AG09319 (cell line): Measurements from ENCODE around the gene HSD11B2.
"Not testable (repeated sequence)": the region's sequence is repeated elsewhere in the genome, so short reads cannot be mapped to it uniquely, and the experiment has no call there.

Source experiments
- DNase-seq: peaks from one replicate; pipeline ENCODE4 v3.0.0-alpha.2; 2010; ENCODE audit warnings: low read depth; ENCODE audit errors: extremely low read depth
- TF ChIP-seq, protein P1 (sequence below): IDR thresholded peaks from 2 replicates; pipeline ENCODE4 v1.5.1; 2011; ENCODE audit warnings: low read depth, mild to moderate bottlenecking, inconsistent platforms, low read length, moderate library complexity

HSD11B2 gene

DNA sequence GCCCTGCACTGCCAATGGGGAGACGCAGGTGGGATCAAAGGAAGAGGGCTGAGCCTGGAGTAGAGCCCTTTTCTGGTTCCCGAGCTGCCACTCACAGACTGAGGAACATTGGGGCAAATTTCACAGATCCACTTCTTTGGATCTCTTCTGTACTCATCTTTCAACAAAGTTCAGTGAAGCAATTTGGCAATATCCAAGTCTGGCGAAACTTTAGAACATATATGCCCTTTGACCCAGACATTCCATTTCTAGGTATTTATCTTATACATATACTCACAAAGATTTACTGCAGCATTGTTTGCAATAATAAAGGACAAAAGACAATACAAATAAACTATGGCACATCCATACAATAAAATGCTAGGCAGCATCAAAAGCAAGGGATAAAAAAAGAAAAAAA lies 19.6 kb upstream of the HSD11B2 start:
- TF ChIP-seq, protein P1, sequence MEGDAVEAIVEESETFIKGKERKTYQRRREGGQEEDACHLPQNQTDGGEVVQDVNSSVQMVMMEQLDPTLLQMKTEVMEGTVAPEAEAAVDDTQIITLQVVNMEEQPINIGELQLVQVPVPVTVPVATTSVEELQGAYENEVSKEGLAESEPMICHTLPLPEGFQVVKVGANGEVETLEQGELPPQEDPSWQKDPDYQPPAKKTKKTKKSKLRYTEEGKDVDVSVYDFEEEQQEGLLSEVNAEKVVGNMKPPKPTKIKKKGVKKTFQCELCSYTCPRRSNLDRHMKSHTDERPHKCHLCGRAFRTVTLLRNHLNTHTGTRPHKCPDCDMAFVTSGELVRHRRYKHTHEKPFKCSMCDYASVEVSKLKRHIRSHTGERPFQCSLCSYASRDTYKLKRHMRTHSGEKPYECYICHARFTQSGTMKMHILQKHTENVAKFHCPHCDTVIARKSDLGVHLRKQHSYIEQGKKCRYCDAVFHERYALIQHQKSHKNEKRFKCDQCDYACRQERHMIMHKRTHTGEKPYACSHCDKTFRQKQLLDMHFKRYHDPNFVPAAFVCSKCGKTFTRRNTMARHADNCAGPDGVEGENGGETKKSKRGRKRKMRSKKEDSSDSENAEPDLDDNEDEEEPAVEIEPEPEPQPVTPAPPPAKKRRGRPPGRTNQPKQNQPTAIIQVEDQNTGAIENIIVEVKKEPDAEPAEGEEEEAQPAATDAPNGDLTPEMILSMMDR = no peak
- no peak for DNase-seq

DNA sequence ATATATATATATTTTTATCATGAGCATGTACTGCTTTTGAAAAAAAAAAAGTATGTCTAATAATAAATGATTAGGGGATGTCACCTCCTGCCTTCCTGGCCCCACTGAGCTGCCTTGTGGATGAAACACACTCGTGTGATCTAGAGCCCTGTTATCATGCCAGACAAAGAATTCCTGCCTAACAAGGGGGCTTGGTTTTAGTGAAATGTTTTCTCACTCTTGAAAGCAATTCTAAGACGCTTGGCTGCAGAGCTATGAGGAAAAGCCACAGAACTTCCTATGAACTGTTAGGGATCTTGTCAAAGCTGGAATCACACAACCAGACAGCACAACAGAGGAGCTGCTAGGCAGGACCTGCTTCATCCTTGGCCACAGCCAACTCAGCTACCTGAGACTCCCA lies 18.6 kb upstream of the HSD11B2 start:
- no peak for DNase-seq
- TF ChIP-seq, protein P1 = no peak

DNA sequence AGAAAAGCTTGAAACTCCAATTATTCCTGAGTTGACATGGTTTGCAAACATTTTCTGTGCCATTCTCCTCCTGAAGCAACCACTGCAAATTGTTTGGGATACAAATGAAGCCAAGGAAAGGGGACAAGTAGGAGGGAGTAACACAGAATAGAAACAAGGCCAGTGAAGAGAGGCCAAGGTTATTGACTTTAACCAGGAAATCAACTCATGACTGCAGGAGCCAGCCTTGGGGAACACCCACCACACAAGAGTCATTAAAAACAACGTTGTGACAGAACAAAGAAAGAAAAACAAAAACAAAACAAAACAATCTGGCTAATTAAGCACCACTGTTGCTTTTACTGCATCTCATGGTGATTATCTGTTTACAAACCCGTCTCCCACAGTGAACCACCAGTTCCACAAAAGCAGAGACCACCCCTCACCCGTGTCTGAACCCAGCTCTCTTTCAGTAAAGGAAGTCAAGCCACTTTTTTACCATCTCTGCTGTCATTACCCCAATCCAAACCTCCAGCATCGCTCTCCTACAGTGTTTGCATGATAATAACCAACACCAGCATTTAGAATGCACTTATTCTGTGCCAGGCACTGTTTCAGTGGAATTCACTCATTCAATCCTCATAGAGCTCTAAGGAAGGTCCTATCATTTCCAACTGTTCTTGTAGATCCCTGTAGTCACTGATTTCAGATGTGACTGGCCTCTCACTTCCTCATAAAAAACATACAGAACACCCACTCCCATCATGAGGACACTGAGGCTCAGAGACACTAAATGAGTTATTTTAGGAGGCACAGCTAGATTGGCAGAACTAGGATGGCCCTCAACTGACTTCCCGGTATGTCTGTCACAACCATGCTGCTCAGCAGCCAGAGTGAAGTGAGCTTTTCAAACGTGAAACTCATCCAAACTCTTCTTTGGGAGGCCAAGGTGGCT lies 16.7 kb upstream of the HSD11B2 start:
- no peak for DNase-seq
- TF ChIP-seq, protein P1 = no peak

DNA sequence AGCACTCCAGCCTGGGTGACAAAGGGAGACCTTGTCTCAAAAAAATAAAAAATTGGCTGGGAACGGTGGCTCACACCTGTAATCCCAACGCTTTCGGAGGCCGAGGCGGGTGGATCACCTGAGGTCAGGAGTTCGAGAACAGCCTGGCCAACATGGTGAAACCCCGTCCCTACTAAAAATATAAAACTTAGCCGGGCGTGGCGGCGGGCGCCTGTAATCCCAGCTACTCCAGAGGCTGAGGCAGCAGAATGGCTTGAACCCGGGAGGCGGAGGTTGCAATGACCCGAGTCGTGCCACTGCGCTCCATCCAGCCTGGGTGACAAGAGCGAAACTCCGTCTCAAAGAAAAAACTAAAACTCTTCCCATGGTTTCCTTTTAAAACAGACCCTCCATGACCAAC lies 15.5 kb upstream of the HSD11B2 start:
- DNase-seq = not testable (repeated sequence)

DNA sequence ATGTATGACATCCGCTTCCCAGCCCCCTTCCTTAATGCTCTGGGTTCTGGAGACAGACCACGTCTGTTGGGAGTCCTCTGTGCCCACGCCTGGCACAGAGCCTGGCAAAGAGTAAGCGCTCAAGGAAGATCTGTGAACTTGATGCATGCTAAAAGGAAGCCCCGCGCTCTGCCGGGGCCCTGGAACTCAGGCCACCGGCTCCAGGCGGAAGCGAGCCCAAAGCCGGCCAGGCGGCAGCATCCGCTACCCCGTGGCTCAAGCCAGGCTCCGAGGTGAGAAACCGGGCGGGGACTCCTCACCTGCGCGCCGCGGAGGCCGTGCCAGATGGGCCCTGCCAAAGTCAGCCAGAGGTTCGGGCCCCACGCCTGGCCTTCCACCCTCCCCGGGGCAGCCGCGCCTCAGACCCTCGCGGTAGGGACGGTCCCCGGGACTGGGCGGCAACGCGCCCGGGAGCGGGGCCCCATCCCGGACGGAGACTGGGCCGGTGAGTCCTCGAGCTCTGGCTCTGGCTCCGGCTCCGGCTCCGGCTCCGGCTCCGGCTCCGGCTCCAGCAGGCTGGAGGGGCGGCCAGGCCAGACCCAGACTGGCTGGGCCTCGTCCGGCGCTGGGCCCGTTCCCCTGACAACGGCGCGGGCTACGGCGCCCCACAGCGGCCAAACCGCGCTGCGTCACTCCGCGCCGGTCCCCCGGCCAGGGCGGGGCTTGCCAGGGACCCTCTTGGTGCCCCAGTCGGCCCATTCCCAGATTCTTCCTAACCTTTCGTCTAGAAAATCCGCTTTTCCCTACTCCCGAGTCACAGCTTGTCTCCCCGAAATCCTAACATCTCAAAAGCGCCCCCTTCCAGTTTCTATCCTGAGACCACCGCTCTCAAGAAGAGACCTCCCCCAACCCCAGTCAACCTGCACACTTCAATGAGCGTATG lies 14.8 kb upstream of the HSD11B2 start, which contains the start of gene ZDHHC1:
TSS of gene ZDHHC1 (minus strand) at position 606 of the 922 bp plus-strand sequence. CDS start 8,702 bp downstream, outside the sequence.
- TF ChIP-seq, protein P1 = peak; percentile 30
- no peak for DNase-seq

DNA sequence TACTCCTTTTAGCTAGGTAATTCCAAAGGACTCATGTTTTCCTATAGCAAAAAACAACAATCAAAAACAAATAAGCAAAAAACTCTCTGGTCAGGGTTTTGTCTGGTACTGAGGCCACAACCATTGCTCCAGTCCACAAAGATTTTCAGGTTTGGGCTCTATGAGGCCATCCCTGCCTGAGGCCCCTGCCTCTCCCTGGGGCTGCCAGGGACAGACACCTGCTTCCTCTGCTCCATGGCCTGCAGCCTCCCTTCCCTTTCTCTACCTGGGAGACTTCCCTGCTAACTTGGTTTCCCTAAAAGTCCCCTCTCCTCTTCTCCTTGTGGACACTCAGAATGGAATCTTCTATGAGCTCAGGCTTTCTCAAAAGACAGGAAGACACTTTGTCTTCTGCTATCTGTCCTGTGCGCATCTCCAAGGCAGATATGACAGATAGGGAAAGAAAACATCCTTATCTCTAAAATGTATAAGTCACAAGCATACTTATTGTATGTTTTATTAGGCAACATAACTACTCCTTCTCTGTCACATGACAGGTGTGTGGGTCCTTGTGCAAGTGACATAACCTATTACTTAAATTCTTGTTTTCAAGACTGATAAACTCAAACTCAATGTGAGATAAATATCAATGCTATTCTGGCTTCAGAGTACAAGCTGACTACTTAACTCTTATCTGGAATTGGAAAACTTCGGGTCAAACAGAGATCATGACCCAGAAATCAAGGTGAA lies 13.4 kb upstream of the HSD11B2 start:
- DNase-seq = no peak
- TF ChIP-seq, protein P1 = no peak

DNA sequence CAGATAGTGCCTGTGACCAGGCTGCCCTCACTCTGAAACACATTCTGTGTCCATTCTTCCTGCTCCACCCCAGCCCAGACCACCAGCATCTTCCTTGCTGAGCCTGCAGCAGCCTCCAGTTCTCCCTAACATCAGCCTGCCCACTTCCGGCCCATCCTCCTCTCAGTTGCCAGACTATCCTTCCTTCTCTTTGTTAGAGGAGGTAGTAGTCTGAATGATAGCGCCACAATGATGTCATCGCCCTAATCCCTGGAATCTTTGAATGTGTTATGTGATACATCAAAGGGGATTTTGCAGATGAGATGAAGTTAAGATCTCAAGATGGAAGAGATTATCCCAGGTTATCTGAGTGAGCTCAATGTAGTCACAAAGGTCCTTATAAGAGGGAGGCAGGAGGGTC lies 11.4 kb upstream of the HSD11B2 start:
- DNase-seq = no peak
- TF ChIP-seq, protein P1 = no peak
